GM18951 (cell line): ENCODE results near the gene ROCK1.
"Not testable (repeated sequence)": the region's sequence is repeated elsewhere in the genome, so short reads cannot be mapped to it uniquely, and the experiment has no call there.

Source experiments
- POLR2A ChIP-seq: IDR thresholded peaks from 4 replicates; pipeline ENCODE4 v1.6.1; 2011; ENCODE audit warnings: mild to moderate bottlenecking; ENCODE audit not compliant: insufficient read length, insufficient read depth; ENCODE audit errors: extremely low read depth
- in situ Hi-C: fragments of 300-500 bp; cut with MboI; formaldehyde crosslinking; loops from one replicate; pipeline ENCODE4 v1.12.0; 2022; ENCODE audit warnings: low sequenced_read_pairs, mixed read lengths, inconsistent platforms; ENCODE audit not compliant: unreplicated experiment

ROCK1 gene

DNA sequence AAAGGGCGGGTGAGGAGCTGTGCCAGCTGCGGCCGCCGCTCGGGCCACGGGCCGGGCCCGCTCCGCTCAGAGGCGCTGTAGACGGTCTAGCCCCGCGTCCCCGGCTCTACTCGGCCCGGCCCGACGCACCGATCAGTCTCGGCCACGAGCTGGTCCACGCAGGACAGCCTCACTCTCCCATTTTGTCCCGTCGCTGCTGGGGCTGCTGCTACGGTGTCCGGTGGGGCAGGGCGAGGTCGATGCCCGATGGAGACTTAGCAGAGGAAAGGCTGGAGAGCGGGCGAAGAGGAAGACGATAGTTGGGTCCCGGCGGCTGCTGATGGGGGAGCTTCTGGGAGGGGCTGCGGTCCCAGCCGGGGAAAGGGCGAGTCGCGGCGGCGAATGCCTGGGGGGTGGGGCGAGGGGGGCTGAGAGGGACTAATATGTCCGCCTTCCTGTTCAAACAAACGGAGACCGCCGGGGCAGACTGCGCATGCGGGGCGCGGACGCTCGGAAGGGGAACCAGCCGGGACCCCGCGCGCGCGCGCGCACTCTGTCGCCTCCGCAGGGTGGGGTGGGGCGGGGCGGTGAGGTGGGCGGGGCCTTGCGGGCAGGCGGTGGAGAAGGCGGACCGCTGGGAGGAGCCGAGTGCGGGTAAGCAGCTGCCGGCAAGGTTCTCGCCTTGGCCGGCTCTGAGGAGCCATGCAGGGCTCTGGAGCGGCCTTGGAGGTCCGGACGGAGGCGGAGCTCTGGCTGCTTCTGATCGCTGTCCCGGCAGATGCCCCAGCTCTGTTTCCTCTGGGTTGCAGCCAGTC is at the start of gene ROCK1:
Gene ROCK1 (minus strand): TSS at position 468 of the 794 bp plus-strand sequence. CDS start 903 bp downstream, outside the sequence.
- in situ Hi-C loops, result no loop called here
- TF ChIP-seq POLR2A, result peak; percentile 81

- no peak for TF ChIP-seq POLR2A
- in situ Hi-C loops, result no loop called here
Measured at GRCh38 chr18:21155443-21155842, 43.8 kb upstream of the ROCK1 start.

DNA sequence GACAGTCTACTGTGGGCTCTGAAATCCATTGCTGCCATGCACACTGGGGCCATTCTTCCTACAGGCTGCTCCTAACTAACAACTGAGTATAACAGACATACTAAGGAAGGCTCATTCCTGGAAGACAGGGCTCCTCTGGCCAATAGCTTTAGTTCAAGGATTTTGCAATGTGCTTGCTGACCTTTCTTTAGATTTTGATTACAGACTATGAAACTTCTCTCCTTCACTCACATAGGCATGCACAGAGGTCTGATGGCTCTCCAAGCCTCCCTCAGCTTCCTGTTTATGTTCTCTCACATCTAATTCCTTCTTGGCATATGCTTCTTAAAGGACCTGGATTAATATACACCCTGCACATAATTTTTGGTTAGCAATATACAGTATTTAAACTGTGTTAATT is 34.4 kb upstream of the ROCK1 start:
- in situ Hi-C loops, result no loop called here
- TF ChIP-seq POLR2A, result no peak

- in situ Hi-C loops, result no loop called here
- no peak for TF ChIP-seq POLR2A
Measured at GRCh38 chr18:21145371-21145770, 33.8 kb upstream of the ROCK1 start.

DNA sequence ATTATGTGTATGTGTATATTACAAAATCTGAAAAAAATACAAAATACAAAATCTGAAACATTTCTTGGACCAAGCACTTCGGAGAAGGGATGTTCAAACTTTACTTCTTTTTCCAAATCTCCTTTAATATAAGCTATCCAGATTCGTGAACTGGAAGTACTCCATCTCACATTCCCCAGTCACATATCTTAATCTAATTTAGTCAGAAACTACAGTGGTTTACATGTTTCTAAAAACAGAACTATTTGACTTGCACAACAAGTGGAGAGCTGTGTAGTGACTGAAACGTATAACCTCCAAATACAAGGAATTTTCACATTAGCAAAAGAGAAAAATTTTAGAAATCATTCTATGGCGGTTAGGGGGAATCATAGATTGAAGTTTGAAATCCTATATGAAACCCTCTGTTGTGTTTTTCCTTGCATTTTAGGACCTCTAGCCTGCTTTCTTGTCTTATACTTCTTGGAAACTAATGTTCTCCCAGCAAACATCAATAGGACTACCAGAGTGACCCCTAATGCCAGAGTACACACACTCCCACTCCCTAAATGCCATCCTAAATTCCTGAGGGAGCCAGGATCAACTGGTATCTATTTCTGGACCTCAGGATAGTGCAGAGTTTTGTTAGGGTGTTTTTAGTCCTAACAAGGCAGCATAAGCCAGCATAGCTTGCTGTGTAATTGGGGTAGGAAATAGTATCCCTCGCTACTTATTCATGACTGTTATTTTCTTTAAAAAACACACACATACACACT is 30.2 kb upstream of the ROCK1 start:
- TF ChIP-seq POLR2A, result no peak
- in situ Hi-C loops, result no loop called here

DNA sequence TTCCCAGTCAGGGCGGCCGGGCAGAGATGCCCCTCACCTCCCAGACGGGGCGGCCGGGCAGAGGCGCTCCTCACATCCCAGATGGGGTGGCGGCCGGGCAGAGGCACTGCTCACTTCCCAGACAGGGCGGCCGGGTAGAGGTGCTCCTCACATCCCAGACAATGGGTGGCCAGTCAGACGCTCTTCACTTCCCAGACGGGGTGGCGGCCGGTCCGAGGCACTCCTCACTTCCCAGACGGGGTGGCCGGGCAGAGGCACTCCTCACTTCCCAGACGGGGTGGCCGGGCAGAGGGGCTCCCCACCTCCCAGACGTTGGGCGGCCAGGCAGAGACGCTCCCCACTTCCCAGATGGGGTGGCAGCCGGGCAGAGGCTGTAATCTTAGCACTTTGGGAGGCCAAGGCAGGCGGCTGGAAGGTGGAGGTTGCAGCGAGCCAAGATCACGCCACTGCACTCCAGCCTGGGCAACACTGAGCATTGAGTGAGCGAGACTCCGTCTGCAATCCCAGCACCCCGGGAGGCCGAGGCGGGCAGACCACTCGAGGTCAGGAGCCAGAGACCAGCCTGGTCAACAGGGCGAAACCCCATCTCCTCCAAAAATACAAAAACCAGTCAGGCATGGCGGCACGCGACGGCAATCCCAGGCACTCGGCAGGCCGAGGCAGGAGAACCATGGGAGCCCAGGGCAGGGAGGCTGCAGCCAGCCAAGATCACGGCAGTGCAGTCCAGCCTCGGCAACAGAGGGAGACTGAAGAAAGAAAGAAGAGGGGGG is 26.3 kb upstream of the ROCK1 start:
- in situ Hi-C loops, result not testable (repeated sequence)

DNA sequence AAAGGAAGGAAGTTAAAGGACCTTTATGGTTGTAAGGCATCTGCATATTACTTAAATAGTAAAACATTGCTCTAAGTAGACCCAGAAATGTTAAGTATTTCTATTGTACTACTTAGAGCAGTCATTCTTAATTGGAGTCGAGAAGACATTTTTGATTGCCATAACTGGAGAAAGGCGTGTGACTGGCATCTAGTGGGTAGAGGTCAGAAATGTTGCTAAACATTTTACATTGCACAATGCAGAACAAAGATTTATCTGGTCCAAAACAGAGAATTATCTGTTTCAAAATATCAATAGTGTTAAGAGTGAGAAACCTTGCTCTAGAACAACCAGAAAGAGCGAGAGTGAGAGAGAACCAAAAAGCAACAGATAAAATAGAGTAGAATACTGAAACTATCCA is 23.3 kb upstream of the ROCK1 start:
- no peak for TF ChIP-seq POLR2A
- in situ Hi-C loops, result no loop called here

DNA sequence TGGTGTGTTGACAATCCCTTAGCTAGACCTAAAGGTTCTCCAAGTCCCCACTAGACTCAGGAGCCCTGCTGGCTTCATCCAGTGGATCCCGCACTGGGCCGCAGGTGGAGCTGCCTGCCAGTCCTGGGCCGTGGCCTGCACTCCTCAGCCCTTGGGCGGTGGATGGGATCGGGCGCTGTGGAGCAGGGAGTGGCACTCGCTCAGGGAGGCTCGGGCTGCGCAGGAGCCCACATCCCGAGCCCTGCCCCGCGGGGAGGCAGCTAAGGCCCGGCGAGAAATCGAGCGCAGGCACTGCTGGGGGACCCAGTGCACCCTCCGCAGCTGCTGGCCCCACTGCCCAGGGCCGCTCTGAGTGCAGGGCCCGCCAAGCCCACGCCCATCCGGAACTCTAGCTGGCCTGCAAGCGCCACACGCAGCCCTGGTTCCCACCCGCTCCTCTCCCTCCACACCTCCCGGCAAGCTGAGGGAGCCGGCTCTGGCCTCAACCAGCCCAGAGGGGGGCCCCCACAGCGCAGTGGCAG is 20.8 kb upstream of the ROCK1 start:
- in situ Hi-C loops, result no loop called here
- TF ChIP-seq POLR2A, result no peak

GRCh38 chr18:21131698-21132227 is 20.1 kb upstream of the ROCK1 start:
- in situ Hi-C loops, result no loop called here
- no peak for TF ChIP-seq POLR2A

DNA sequence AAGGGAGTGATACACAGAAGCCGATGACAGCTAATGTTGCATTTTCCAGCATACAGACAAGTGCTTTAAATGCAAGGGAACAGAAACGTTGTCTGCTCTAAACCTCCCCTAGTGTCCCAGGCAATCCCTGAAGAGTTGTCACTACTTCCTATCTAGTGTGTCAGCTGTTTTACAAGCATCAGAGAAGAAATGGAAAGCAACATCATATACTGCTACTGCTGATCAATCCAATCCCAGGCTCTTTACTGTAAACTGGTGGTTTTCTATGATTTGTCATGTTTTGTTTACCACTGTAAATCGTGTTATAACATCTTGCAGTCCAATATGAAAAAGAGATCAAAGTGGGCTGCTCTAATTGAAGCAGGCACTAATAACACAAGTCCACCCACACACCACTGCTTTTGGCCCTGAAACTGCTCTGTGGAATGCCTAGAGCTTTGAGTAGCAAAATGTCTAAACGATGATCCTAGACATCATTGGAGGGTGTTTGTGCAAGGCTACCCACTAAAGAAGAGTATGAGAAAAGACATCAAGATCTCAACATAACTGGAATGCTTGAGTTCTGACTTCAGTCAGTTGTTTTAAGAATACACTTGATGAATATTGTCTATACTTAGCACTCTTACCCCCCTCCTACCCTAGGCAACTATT is 18.1 kb upstream of the ROCK1 start:
- no peak for TF ChIP-seq POLR2A
- in situ Hi-C loops, result no loop called here

GRCh38 chr18:21123290-21123926 is 11.8 kb upstream of the ROCK1 start:
- in situ Hi-C loops, result no loop called here
- TF ChIP-seq POLR2A, result no peak

- in situ Hi-C loops, result no loop called here
- TF ChIP-seq POLR2A, result no peak
Measured at GRCh38 chr18:21118806-21119205, 7.2 kb upstream of the ROCK1 start.
